Ovary (tissue), 9 donors: ENCODE data around the gene ARHGEF37. TPM values are rescaled to one million over a fixed set of nuclear protein-coding genes. Genes with fewer than 3 reads are reported as not detected.
"Not testable (repeated sequence)": the region's sequence is repeated elsewhere in the genome, so short reads cannot be mapped to it uniquely, and the experiment has no call there.

Experiments
- DNase-seq, 5 donors: peaks; one replicate each; pipeline ENCODE4 v3.0.0-alpha.2; 2019 to 2020
- H3K27ac ChIP-seq, 2 donors: fragments of 200-600 bp; one replicate each; pipeline versions ENCODE4 v1.5.1 to v1.8.0; 2019 to 2022
- H3K27me3 ChIP-seq: fragments of 200-600 bp; one replicate; pipeline ENCODE4 v1.8.0; 2022
- H3K36me3 ChIP-seq: fragments of 200-600 bp; sonication (generic); one replicate; pipeline ENCODE4 v1.5.1; 2019
- H3K4me1 ChIP-seq: one replicate; pipeline ENCODE4 v1.8.1; 2013; ENCODE audit warnings: mild to moderate bottlenecking, moderate library complexity; ENCODE audit not compliant: insufficient read depth
- H3K4me3 ChIP-seq: fragments of 200-600 bp; sonication (generic); one replicate; pipeline ENCODE4 v1.5.1; 2017
- H3K9me3 ChIP-seq, 2 donors: fragments of 200-600 bp in 1 of 2; sonication (generic) in 1 of 2; one replicate each; pipeline versions ENCODE4 v1.5.1 to v1.8.1; 2013 to 2019; ENCODE audit warnings: mild to moderate bottlenecking in 1 of 2, moderate library complexity in 1 of 2
- CTCF ChIP-seq, 3 donors: fragments of 450-650 bp in 2 of 3; fragments of 200-600 bp in 1 of 3; IDR thresholded peaks; one replicate each; pipeline versions ENCODE4 v1.5.1 to v1.8.0; 2016 to 2022; ENCODE audit warnings: antibody characterized with exemption in 3 of 3, mild to moderate bottlenecking in 1 of 3
- EP300 ChIP-seq: sonication (generic); formaldehyde crosslinking; IDR thresholded peaks from one replicate; pipeline ENCODE4 v1.6.1; 2017; ENCODE audit warnings: antibody characterized with exemption
- POLR2A ChIP-seq: fragments of 450-650 bp; IDR thresholded peaks from one replicate; pipeline ENCODE4 v1.6.1; 2017; ENCODE audit warnings: antibody characterized with exemption, mild to moderate bottlenecking, moderate library complexity
- WGBS, 3 donors: extraction: QIAGEN DNeasy Blood & Tissue Kit in 1 of 3; methylation state at CpG; one replicate each; pipeline versions ENCODE4 v1.1.5 to v1.1.7; 2013 to 2017; 5-methylcytosine and 5-hydroxymethylcytosine counted together
- intact Hi-C, 4 donors: fragments of 100-400 bp; cut with DNase I; formaldehyde crosslinking; loops; one replicate each; pipeline versions ENCODE4 v1.11.0 to v1.15.1; 2022 to 2023
- polyA plus RNA-seq, 2 donors: library from polyadenylated mRNA; stranded (reverse); fragments of 200-250 nt in 1 of 2; fragments of 350-450 nt in 1 of 2; fragmentation: Illumina TruSeq in 1 of 2; extraction: RNeasy Lipid Tissue Mini Kit (QIAGEN cat#74804) in 1 of 2; gene quantifications; one replicate each; pipeline ENCODE4 v1.2.3, GENCODE V29; 2013 to 2014
- total RNA-seq, 7 donors: library from RNA; depleted of rRNA in 2 of 7; stranded (reverse); fragments of >200 nt in 2 of 7; fragmentation: NEBNext Ultra II Directional in 3 of 7; extraction: Animal tissue kit (Norgen Biotek cat#: 25700) in 3 of 7; gene quantifications; one replicate each; pipeline versions ENCODE4 v1.1.0 to v1.2.4, GENCODE V29; 2016 to 2023
- donor health status: DM: no; HTN: no; CAD: no; lungs with moderate emphysema.
- donor health status: DM: no; HTN: no; CAD: no.
- donor health status: Bipolar disorder and iron deficiency.
- donor health status: DM: yes; HTN: yes; CAD: no.
- donor health status: DM: no; HTN: no; CAD: no.
- donor health status: DM: yes; HTN: yes; CAD: no.

The ARHGEF37 gene
- total and polyA plus RNA-seq, 9 donors: 4.1 to 9.9 (median 6.2) TPM

GRCh38 chr5:149594206-149594895 is 13.1 kb downstream of the ARHGEF37 start:
- Histone ChIP-seq H3K4me3 (no peak overlapping the region), H3K4me1 (peaks cover 3% of the 10 kb centered on the region), H3K27ac (no peak overlapping the region), H3K9me3 (no peaks in the 10 kb centered on the region), H3K36me3 (no peaks in the 10 kb centered on the region), H3K27me3 (no peaks in the 10 kb centered on the region)
- no peak for TF ChIP-seq CTCF (IDR thresholded peaks at IDR 0.05)
- no peak for TF ChIP-seq POLR2A
- no peak for TF ChIP-seq EP300
- DNase-seq: no peak
- intact Hi-C loops: no loop called here
- 55 to 62% (median 58%) methylated on average over 5 of the region's 5 CpGs for WGBS, 3 donors

GRCh38 chr5:149595105-149595504 is 13.8 kb downstream of the ARHGEF37 start:
- intact Hi-C loops, H3K4me3 ChIP-seq, H3K4me1 ChIP-seq, H3K9me3 ChIP-seq, H3K27ac ChIP-seq, H3K27me3 ChIP-seq, H3K36me3 ChIP-seq, DNase-seq: not testable (repeated sequence)
- WGBS, 3 donors: 74 to 84% (median 79%) methylated on average over 3 of the region's 3 CpGs

GRCh38 chr5:149596712-149597111 is 15.4 kb downstream of the ARHGEF37 start:
- Histone ChIP-seq H3K27ac (no peak overlapping the region), H3K4me1 (peaks cover 3% of the 10 kb centered on the region), H3K27me3 (no peaks in the 10 kb centered on the region), H3K36me3 (no peaks in the 10 kb centered on the region), H3K4me3 (no peak overlapping the region), H3K9me3 (no peaks in the 10 kb centered on the region)
- DNase-seq: no peak
- intact Hi-C loops: no loop called here
- WGBS, 3 donors: 86 to 93% (median 92%) methylated on average over 2 of the region's 2 CpGs
- no peak for TF ChIP-seq CTCF (IDR thresholded peaks at IDR 0.05)
- no peak for TF ChIP-seq EP300
- TF ChIP-seq POLR2A: no peak

GRCh38 chr5:149597618-149598017 is 16.3 kb downstream of the ARHGEF37 start:
- Histone ChIP-seq H3K27me3 (no peaks in the 10 kb centered on the region), H3K27ac (no peak overlapping the region), H3K36me3 (no peaks in the 10 kb centered on the region), H3K4me1 (peaks cover 3% of the 10 kb centered on the region), H3K9me3 (no peaks in the 10 kb centered on the region), H3K4me3 (no peak overlapping the region)
- 97% methylated on average over 7 of the region's 7 CpGs for WGBS, 3 donors
- TF ChIP-seq EP300 (no peak), POLR2A (no peak), CTCF (IDR thresholded peaks at IDR 0.05) (no peak)
- no peak for DNase-seq
- intact Hi-C loops: no loop called here

GRCh38 chr5:149598234-149598633 is 16.9 kb downstream of the ARHGEF37 start:
- H3K27me3 ChIP-seq, H3K36me3 ChIP-seq, DNase-seq, intact Hi-C loops, H3K4me1 ChIP-seq, H3K4me3 ChIP-seq, H3K9me3 ChIP-seq, H3K27ac ChIP-seq: not testable (repeated sequence)
- WGBS, 3 donors: 95 to 96% (median 95%) methylated on average over 2 of the region's 2 CpGs
